GM12878 (cell line): ENCODE data around the gene PTPRM.

Source experiments
- ATF2 ChIP-seq: IDR thresholded peaks from 2 replicates; pipeline ENCODE4 v1.6.1; 2012; ENCODE audit warnings: low read length, inconsistent platforms
- CREB1 ChIP-seq: IDR thresholded peaks from 2 replicates; pipeline ENCODE4 v1.6.1; 2012; ENCODE audit warnings: low read depth, mild to moderate bottlenecking, inconsistent platforms
- CTCF ChIP-seq, 3 experiments: IDR thresholded peaks in 2 of 3; conservative IDR thresholded peaks in 1 of 3; 2 replicates each; pipeline ENCODE4 v1.5.1; 2011; ENCODE audit warnings: low read depth in 3 of 3, low read length in 3 of 3, mild to moderate bottlenecking in 3 of 3, control low read depth in 2 of 3, moderate library complexity in 2 of 3, inconsistent platforms in 1 of 3, mixed read lengths in 1 of 3; ENCODE audit not compliant: control insufficient read depth in 2 of 3, insufficient read depth in 1 of 3; ENCODE audit errors: extremely low read depth in 1 of 3
- EZH2 ChIP-seq: IDR thresholded peaks from 2 replicates; pipeline ENCODE4 v1.6.1; 2012; ENCODE audit warnings: low read depth, mild to moderate bottlenecking, control low read depth, inconsistent platforms, low read length, borderline replicate concordance; ENCODE audit not compliant: control insufficient read depth
- HDAC2 ChIP-seq: fragments of 200-600 bp; sonication (generic); IDR thresholded peaks from 2 replicates; pipeline ENCODE4 v1.6.1; 2017
- MEF2A ChIP-seq: IDR thresholded peaks from 2 replicates; pipeline ENCODE4 v1.6.1; 2011; ENCODE audit warnings: low read depth, mild to moderate bottlenecking, low read length, moderate library complexity; ENCODE audit not compliant: insufficient read depth
- NFIC ChIP-seq: IDR thresholded peaks from 2 replicates; pipeline ENCODE4 v1.6.1; 2012; ENCODE audit warnings: low read depth, mild to moderate bottlenecking, inconsistent platforms, low read length, moderate library complexity
- NFYB ChIP-seq: IDR thresholded peaks from 2 replicates; pipeline ENCODE4 v1.6.1; 2011; ENCODE audit warnings: low read depth, mild to moderate bottlenecking, low read length, improper control_type of control experiment, moderate library complexity; ENCODE audit not compliant: insufficient read depth
- NR2C1 ChIP-seq: fragments of 450-650 bp; IDR thresholded peaks from 2 replicates; pipeline ENCODE4 v1.6.1; 2017; ENCODE audit warnings: antibody characterized with exemption, mild to moderate bottlenecking, moderate library complexity
- NRF1 ChIP-seq: conservative IDR thresholded peaks from 2 replicates; pipeline ENCODE4 v1.6.1; 2011; ENCODE audit warnings: mild to moderate bottlenecking, low read depth, low read length, improper control_type of control experiment
- RAD21 ChIP-seq: IDR thresholded peaks from 2 replicates; pipeline ENCODE4 v1.6.1; 2011; ENCODE audit warnings: mild to moderate bottlenecking, low read depth, low read length, moderate library complexity; ENCODE audit not compliant: insufficient read depth
- RAD51 ChIP-seq: fragments of 450-650 bp; IDR thresholded peaks from 2 replicates; pipeline ENCODE4 v1.6.1; 2016; ENCODE audit warnings: moderate library complexity, mild to moderate bottlenecking, inconsistent platforms
- REST ChIP-seq: IDR thresholded peaks from 2 replicates; pipeline ENCODE4 v1.6.1; 2012; ENCODE audit warnings: mild to moderate bottlenecking, low read depth, low read length

- TF ChIP-seq CTCF (IDR thresholded peaks at IDR 0.05 in 2 of 3, conservative IDR thresholded peaks at IDR 0.05 in 1 of 3; ENCODE audit: control insufficient read depth in 2 of 3, extremely low read depth in 1 of 3, insufficient read depth in 1 of 3, low read depth in 3 of 3, low read length in 3 of 3): no peak
- TF ChIP-seq HDAC2: no peak
- TF ChIP-seq CREB1: no peak
- no peak for TF ChIP-seq RAD21
- no peak for TF ChIP-seq NFYB
- TF ChIP-seq NRF1: no peak
- no peak for TF ChIP-seq EZH2
- TF ChIP-seq NR2C1: no peak
- no peak for TF ChIP-seq ATF2
- no peak for TF ChIP-seq RAD51
- TF ChIP-seq NFIC: no peak
- no peak for TF ChIP-seq MEF2A
- TF ChIP-seq REST: no peak
Measured at GRCh38 chr18:8279781-8280330, 712.7 kb downstream of the PTPRM start.
